GM12878 (cell line): ENCODE results near the gene ILF2. TPM values are rescaled to one million over a fixed set of nuclear protein-coding genes. Genes with fewer than 3 reads are reported as not detected.

Source experiments
- ATAC-seq: fragments of 200-7000 bp; cut with Tn5 transposase; 3 replicates; pipeline ENCODE4 v1.9.1; 2020; ENCODE audit warnings: mild to moderate bottlenecking, moderate library complexity
- BruUV-seq: library from RNA; stranded (reverse); fragments of 400-500 nt; replicated peaks from 2 replicates; lab custom pipeline; 2021; lab: Mats Ljungman, UMichigan
- CTCF ChIA-PET: fragments of 300-600 bp; sonication (Branson Sonifier 250); formaldehyde crosslinking; extraction: SDS; loops from one replicate; lab custom pipeline; 2021; ENCODE audit warnings: inconsistent platforms; lab: Yijun Ruan, JAX
- POLR2A ChIA-PET: fragments of 350-600 bp; formaldehyde crosslinking; extraction: SDS; loops from one replicate; lab custom pipeline; 2021; ENCODE audit warnings: inconsistent platforms; lab: Charles Lee
- RAD21 ChIA-PET: fragments of 300-600 bp; sonication (Branson Sonifier 250); formaldehyde crosslinking; loops from one replicate; lab custom pipeline; 2023; ENCODE audit warnings: antibody characterized with exemption; ENCODE audit not compliant: unreplicated experiment; lab: Charles Lee
- SMC1A ChIA-PET: fragments of 300-600 bp; sonication (Branson Sonifier 250); formaldehyde crosslinking; loops from one replicate; lab custom pipeline; 2023; ENCODE audit not compliant: unreplicated experiment, uncharacterized antibody; lab: Charles Lee
- DNase-seq: peaks from one replicate; pipeline ENCODE4 v3.0.0-alpha.2; 2011; ENCODE audit warnings: low read depth, low spot score
- FAIRE-seq: peaks from 3 replicates; lab custom pipeline; 2011; peaks lifted over from hg19 to GRCh38; lab: Jason Lieb, UNC
- H2AFZ ChIP-seq: 2 replicates; pipeline ENCODE4 v1.6.0; 2011; ENCODE audit warnings: low read depth, low read length, control low read depth; ENCODE audit not compliant: control insufficient read depth
- H3K27ac ChIP-seq: 2 replicates; pipeline ENCODE4 v1.5.1; 2011; ENCODE audit warnings: control low read depth; ENCODE audit not compliant: control insufficient read depth, insufficient read depth
- H3K27me3 ChIP-seq, 2 experiments: replicated peaks in 1 of 2; 2 replicates each; pipeline versions ENCODE4 v1.6.0 to v1.6.1; 2011; ENCODE audit warnings: low read length in 1 of 2; ENCODE audit not compliant: control insufficient read depth in 2 of 2, insufficient read depth in 2 of 2
- H3K36me3 ChIP-seq, 2 experiments: 2 replicates each; pipeline ENCODE4 v1.5.1; 2011; ENCODE audit warnings: low read length in 1 of 2; ENCODE audit not compliant: control insufficient read depth in 2 of 2, insufficient read depth in 2 of 2
- H3K4me1 ChIP-seq: 2 replicates; pipeline ENCODE4 v1.6.1; 2011; ENCODE audit warnings: mild to moderate bottlenecking, low read length, moderate library complexity, mixed read lengths; ENCODE audit not compliant: control insufficient read depth, insufficient read depth
- H3K4me2 ChIP-seq: 2 replicates; pipeline ENCODE4 v1.6.0; 2011; ENCODE audit warnings: control low read depth; ENCODE audit not compliant: control insufficient read depth, insufficient read depth
- H3K4me3 ChIP-seq: fragments of 200-600 bp; sonication (generic); 2 replicates; pipeline ENCODE4 v1.5.1; 2016
- H3K79me2 ChIP-seq: 2 replicates; pipeline ENCODE4 v1.6.0; 2011; ENCODE audit warnings: low read length; ENCODE audit not compliant: control insufficient read depth, insufficient read depth
- H3K9ac ChIP-seq: 2 replicates; pipeline ENCODE4 v1.8.0; 2011; ENCODE audit warnings: low read length, control low read depth, mixed read lengths; ENCODE audit not compliant: control insufficient read depth, insufficient read depth
- H3K9me3 ChIP-seq: replicated peaks from 3 replicates; pipeline ENCODE4 v1.5.1; 2011; ENCODE audit warnings: mild to moderate bottlenecking, low read length; ENCODE audit not compliant: control insufficient read depth, insufficient read depth
- H4K20me1 ChIP-seq: 2 replicates; pipeline ENCODE4 v1.6.0; 2011; ENCODE audit not compliant: control insufficient read depth, insufficient read depth
- ATF3 ChIP-seq: IDR thresholded peaks from 2 replicates; pipeline ENCODE4 v1.6.1; 2011; ENCODE audit warnings: low read depth, mild to moderate bottlenecking, low read length, moderate library complexity, borderline replicate concordance; ENCODE audit errors: extremely low read depth
- CHD1 ChIP-seq: IDR thresholded peaks from 2 replicates; pipeline ENCODE4 v1.6.1; 2012; ENCODE audit warnings: low read depth, low read length, improper control_type of control experiment
- CREM ChIP-seq: IDR thresholded peaks from 2 replicates; pipeline ENCODE4 v1.6.1; 2014; ENCODE audit warnings: antibody characterized with exemption, low read depth
- EGR1 ChIP-seq, 2 experiments: IDR thresholded peaks; 1 replicate in 1 of 2; 2 replicates in 1 of 2; pipeline ENCODE4 v1.6.1; 2011 to 2012; ENCODE audit warnings: low read depth in 2 of 2, low read length in 2 of 2, borderline replicate concordance in 1 of 2, mild to moderate bottlenecking in 1 of 2, moderate library complexity in 1 of 2
- GATAD2B ChIP-seq: fragments of 450-650 bp; conservative IDR thresholded peaks from 2 replicates; pipeline ENCODE4 v1.6.1; 2017; ENCODE audit warnings: low read depth, mild to moderate bottlenecking, moderate library complexity
- KDM1A ChIP-seq: fragments of 200-600 bp; sonication (generic); IDR thresholded peaks from 2 replicates; pipeline ENCODE4 v1.6.1; 2016; ENCODE audit warnings: borderline replicate concordance
- NR2F1 ChIP-seq: fragments of 450-650 bp; conservative IDR thresholded peaks from 2 replicates; pipeline ENCODE4 v1.6.1; 2017; ENCODE audit warnings: mild to moderate bottlenecking
- POLR2A ChIP-seq: IDR thresholded peaks from 2 replicates; pipeline ENCODE4 v1.6.1; 2011; ENCODE audit warnings: low read depth, mild to moderate bottlenecking, low read length
- RFX5 ChIP-seq: IDR thresholded peaks from 2 replicates; pipeline ENCODE4 v1.6.1; 2011; ENCODE audit warnings: low read depth, low read length, improper control_type of control experiment
- SMC3 ChIP-seq: IDR thresholded peaks from 2 replicates; pipeline ENCODE4 v1.6.1; 2011; ENCODE audit warnings: low read length, improper control_type of control experiment, borderline replicate concordance
- SREBF2 ChIP-seq: IDR thresholded peaks from 2 replicates; pipeline ENCODE4 v1.6.1; 2012; ENCODE audit warnings: mild to moderate bottlenecking, low read length
- YY1 ChIP-seq: IDR thresholded peaks from 2 replicates; pipeline ENCODE4 v1.6.1; 2011; ENCODE audit warnings: low read depth, mild to moderate bottlenecking, low read length
- ZBTB40 ChIP-seq: fragments of 450-650 bp; IDR thresholded peaks from 2 replicates; pipeline ENCODE4 v1.6.1; 2016; ENCODE audit warnings: mild to moderate bottlenecking, moderate library complexity, borderline replicate concordance
- WGBS: methylation state at CpG from one replicate; pipeline ENCODE4 v1.1.6; 2016; ENCODE audit warnings: low lambda C conversion rate; ENCODE audit not compliant: insufficient replicate concordance, insufficient coverage; ENCODE audit errors: missing lambda C conversion rate; 5-methylcytosine and 5-hydroxymethylcytosine counted together
- in situ Hi-C: fragments of 300-500 bp; cut with MboI; formaldehyde crosslinking; loops from 9 replicates; pipeline ENCODE4 v1.14.3; 2018; ENCODE audit warnings: mixed read lengths
- intact Hi-C: fragments of 100-400 bp; cut with micrococcal nuclease; formaldehyde crosslinking; loops from one replicate; pipeline ENCODE4 v1.14.2; 2022; ENCODE audit not compliant: unreplicated experiment
- polyA plus RNA-seq, 11 experiments: library from polyadenylated mRNA; depleted of rRNA in 4 of 11; unstranded in 6 of 11; stranded (reverse) in 5 of 11; fragments of >200 nt; fragmentation: Nextera tagmentation in 4 of 11; fragmentation: Illumina TruSeq in 1 of 11; extraction: Ambion mirVana in 4 of 11; extraction: Trizol in 1 of 11; gene quantifications; 1 replicate in 1 of 11; 2 replicates in 10 of 11; pipeline versions ENCODE4 v1.2.1 to v1.2.3, GENCODE V29; 2011 to 2016; ENCODE audit warnings: inconsistent platforms in 2 of 11, missing spikeins in 2 of 11, low read depth in 1 of 11
- total RNA-seq, 4 experiments: library from RNA; depleted of rRNA in 3 of 4; stranded (reverse); fragments of >200 nt in 3 of 4; fragmentation: Illumina TruSeq in 1 of 4; extraction: Trizol in 1 of 4; gene quantifications; 2 replicates each; pipeline versions ENCODE4 v1.2.1 to v1.2.3, GENCODE V29; 2013 to 2021
- TF ChIP-seq, protein P1 (sequence below): fragments of 150-350 bp; IDR thresholded peaks from 2 replicates; pipeline ENCODE4 v1.6.1; 2016; ENCODE audit warnings: low read depth, low read length

ILF2 gene
- total and polyA plus RNA-seq, 10 of the 15 experiments (the other 5 are each of a cell fraction or from before 2014, with no cell fraction given), result 261 to 520 (median 449) TPM

GRCh38 chr1:153651771-153652170, 19.0 kb downstream of the ILF2 start:
- CTCF ChIA-PET, result interaction anchor here (1.2 kb wide), 1 partner anchor 80 kb away, joined by 5 read pairs; no protein-coding TSS in a partner anchor
- no TSS peak for BruUV-seq
- no peak for FAIRE-seq

More at GRCh38 chr1:153651771-153652170, 19.0 kb downstream of the ILF2 start:
- H3K27me3 ChIP-seq, result no peaks in the 10 kb centered on the region
- in situ Hi-C loops (no loop called here), intact Hi-C loops (no loop called here)
- ATAC-seq (no peak), DNase-seq (no peak)
- ChIA-PET SMC1A (interaction anchor here (1.1 to 2.5 kb wide), 3 partner anchors 10 to 79 kb away, joined by 3 to 10 read pairs (median 3); no protein-coding TSS in a partner anchor), POLR2A (interaction anchor here (0.6 to 1.2 kb wide), 3 partner anchors 10 to 773 kb away, joined by 3 to 7 read pairs (median 5); no protein-coding TSS in a partner anchor), RAD21 (interaction anchor here (0.7 kb wide), 2 partner anchors 84 to 294 kb away, joined by 3 to 4 read pairs; partner anchors contain the start of gene S100A9)
- H3K4me3 ChIP-seq, result no peak overlapping the region
- no peaks in the 10 kb centered on the region for H3K9me3 ChIP-seq
- no peak overlapping the region for H3K27ac ChIP-seq
- no peaks in the 10 kb centered on the region for H3K4me1 ChIP-seq
- H4K20me1 ChIP-seq, result no peaks in the 10 kb centered on the region
- H3K36me3 ChIP-seq, result peaks cover 5 to 6% of the 10 kb centered on the region in 2 experiments; a peak in 3 of 4 replicates
- H3K9ac ChIP-seq, result no peak overlapping the region
- H3K4me2 ChIP-seq, result no peak overlapping the region
- no peaks in the 10 kb centered on the region for H3K79me2 ChIP-seq
- TF ChIP-seq SMC3 (no peak), POLR2A (no peak), RFX5 (no peak), CREM (no peak), ZBTB40 (no peak), GATAD2B (no peak), NR2F1 (no peak), EGR1 (IDR thresholded peaks at IDR 0.05; ENCODE audit: borderline replicate concordance in 1 of 2, low read depth in 2 of 2, low read length in 2 of 2) (no peak), KDM1A (no peak), ATF3 (no peak), YY1 (no peak), SREBF2 (no peak), CHD1 (no peak)
- TF ChIP-seq, protein P1, sequence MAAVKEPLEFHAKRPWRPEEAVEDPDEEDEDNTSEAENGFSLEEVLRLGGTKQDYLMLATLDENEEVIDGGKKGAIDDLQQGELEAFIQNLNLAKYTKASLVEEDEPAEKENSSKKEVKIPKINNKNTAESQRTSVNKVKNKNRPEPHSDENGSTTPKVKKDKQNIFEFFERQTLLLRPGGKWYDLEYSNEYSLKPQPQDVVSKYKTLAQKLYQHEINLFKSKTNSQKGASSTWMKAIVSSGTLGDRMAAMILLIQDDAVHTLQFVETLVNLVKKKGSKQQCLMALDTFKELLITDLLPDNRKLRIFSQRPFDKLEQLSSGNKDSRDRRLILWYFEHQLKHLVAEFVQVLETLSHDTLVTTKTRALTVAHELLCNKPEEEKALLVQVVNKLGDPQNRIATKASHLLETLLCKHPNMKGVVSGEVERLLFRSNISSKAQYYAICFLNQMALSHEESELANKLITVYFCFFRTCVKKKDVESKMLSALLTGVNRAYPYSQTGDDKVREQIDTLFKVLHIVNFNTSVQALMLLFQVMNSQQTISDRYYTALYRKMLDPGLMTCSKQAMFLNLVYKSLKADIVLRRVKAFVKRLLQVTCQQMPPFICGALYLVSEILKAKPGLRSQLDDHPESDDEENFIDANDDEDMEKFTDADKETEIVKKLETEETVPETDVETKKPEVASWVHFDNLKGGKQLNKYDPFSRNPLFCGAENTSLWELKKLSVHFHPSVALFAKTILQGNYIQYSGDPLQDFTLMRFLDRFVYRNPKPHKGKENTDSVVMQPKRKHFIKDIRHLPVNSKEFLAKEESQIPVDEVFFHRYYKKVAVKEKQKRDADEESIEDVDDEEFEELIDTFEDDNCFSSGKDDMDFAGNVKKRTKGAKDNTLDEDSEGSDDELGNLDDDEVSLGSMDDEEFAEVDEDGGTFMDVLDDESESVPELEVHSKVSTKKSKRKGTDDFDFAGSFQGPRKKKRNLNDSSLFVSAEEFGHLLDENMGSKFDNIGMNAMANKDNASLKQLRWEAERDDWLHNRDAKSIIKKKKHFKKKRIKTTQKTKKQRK, result no peak
- H2AFZ ChIP-seq, result no peak overlapping the region
- 69% methylated on average over 1 of the region's 1 CpG for WGBS
